CD4-positive, alpha-beta T cell (primary cell): ENCODE measurements around the gene CEP112. TPM values are rescaled to one million over a fixed set of nuclear protein-coding genes. Genes with fewer than 3 reads are reported as not detected.

Experiments
- ATAC-seq: fragments of 200-7000 bp; cut with Tn5 transposase; one replicate; pipeline ENCODE4 v1.10.0; 2022; ENCODE audit warnings: mild to moderate bottlenecking; ENCODE audit not compliant: poor library complexity
- CTCF ChIA-PET: fragments of 350-600 bp; sonication (Branson Sonifier 250); formaldehyde crosslinking; loops from one replicate; lab custom pipeline; 2021; ENCODE audit warnings: antibody characterized with exemption, inconsistent platforms; lab: Charles Lee
- POLR2A ChIA-PET: fragments of 350-600 bp; sonication (Branson Sonifier 250); formaldehyde crosslinking; loops from one replicate; lab custom pipeline; 2021; ENCODE audit warnings: antibody characterized with exemption, inconsistent platforms; lab: Charles Lee
- DNase-seq, 14 experiments: peaks; one replicate each; pipeline ENCODE4 v3.0.0-alpha.2; 2013 to 2020; ENCODE audit warnings: mixed read lengths in 2 of 14
- H3K27ac ChIP-seq, 2 donors: one replicate each; pipeline versions ENCODE4 v1.5.1 to v1.7.0; 2013; ENCODE audit warnings: low read length in 2 of 2, low read depth in 1 of 2, mild to moderate bottlenecking in 1 of 2
- H3K27me3 ChIP-seq, 2 experiments: 1 replicate in 1 of 2; 2 replicates in 1 of 2; pipeline versions ENCODE4 v1.6.1 to v1.7.0; 2013; ENCODE audit warnings: low read length in 2 of 2, control low read depth in 1 of 2, mild to moderate bottlenecking in 1 of 2, moderate library complexity in 1 of 2; ENCODE audit not compliant: insufficient read depth in 2 of 2, control insufficient read depth in 1 of 2
- H3K36me3 ChIP-seq: one replicate; pipeline ENCODE4 v1.6.1; 2013; ENCODE audit warnings: low read length, control low read depth; ENCODE audit not compliant: insufficient read depth
- H3K4me1 ChIP-seq: one replicate; pipeline ENCODE4 v1.6.1; 2013; ENCODE audit warnings: low read length, control low read depth; ENCODE audit not compliant: insufficient read depth
- H3K4me3 ChIP-seq: one replicate; pipeline ENCODE4 v1.5.1; 2013; ENCODE audit warnings: mild to moderate bottlenecking, low read length, moderate library complexity
- H3K9me3 ChIP-seq, 2 experiments: 1 replicate in 1 of 2; 2 replicates in 1 of 2; pipeline versions ENCODE4 v1.6.1 to v1.7.0; 2013; ENCODE audit warnings: low read length in 2 of 2, mild to moderate bottlenecking in 2 of 2, control low read depth in 1 of 2, moderate library complexity in 1 of 2; ENCODE audit not compliant: control insufficient read depth in 1 of 2, insufficient read depth in 1 of 2
- H3K27ac Mint-ChIP-seq: one replicate; pipeline ENCODE4 v1.8.0; 2020; ENCODE audit warnings: mixed read lengths
- H3K27me3 Mint-ChIP-seq: one replicate; pipeline ENCODE4 v1.8.0; 2021; ENCODE audit warnings: mixed read lengths
- H3K36me3 Mint-ChIP-seq: one replicate; pipeline ENCODE4 v1.8.0; 2021; ENCODE audit warnings: low read depth, mixed read lengths
- H3K4me1 Mint-ChIP-seq: one replicate; pipeline ENCODE4 v1.8.0; 2021; ENCODE audit warnings: low read depth, mixed read lengths
- H3K4me3 Mint-ChIP-seq: one replicate; pipeline ENCODE4 v1.8.0; 2020; ENCODE audit warnings: mild to moderate bottlenecking, mixed read lengths
- H3K9me3 Mint-ChIP-seq: one replicate; pipeline ENCODE4 v1.8.0; 2020; ENCODE audit warnings: mixed read lengths
- CTCF ChIP-seq: fragments of 200-600 bp; IDR thresholded peaks from one replicate; pipeline ENCODE4 v1.8.0; 2022; ENCODE audit warnings: antibody characterized with exemption, mild to moderate bottlenecking
- intact Hi-C, 2 experiments: fragments of 100-400 bp; cut with DNase I in 1 of 2; cut with micrococcal nuclease in 1 of 2; formaldehyde crosslinking; loops; one replicate each; pipeline versions ENCODE4 v1.15.1 to v1.9.0; 2023 to 2025; cut with DNase I, micrococcal nuclease
- total RNA-seq, 174 experiments: library from RNA in 2 of 174; stranded (reverse) in 2 of 174; gene quantifications; one replicate each; pipeline ENCODE4 v1.2.3 and lab custom pipeline; 2021 to 2026

CEP112 gene
- total RNA-seq, 2 experiments from 2014 or later, result 1.6 to 2.2 TPM

GRCh38 chr17:65985571-65985970, 206.4 kb downstream of the CEP112 start:
- Mint-ChIP-seq H3K9me3 (peaks cover 8% of the 10 kb centered on the region), H3K4me1 (no peaks in the 10 kb centered on the region), H3K4me3 (no peak overlapping the region), H3K27me3 (no peaks in the 10 kb centered on the region), H3K27ac (no peak overlapping the region), H3K36me3 (no peaks in the 10 kb centered on the region)
- ATAC-seq, result no peak
- POLR2A ChIA-PET, result no interaction called here
- no peak for TF ChIP-seq CTCF
- no peaks in the 10 kb centered on the region for H3K4me1 ChIP-seq
- H3K27me3 ChIP-seq, result no peaks in the 10 kb centered on the region
- H3K36me3 ChIP-seq, result no peaks in the 10 kb centered on the region
- no peak for DNase-seq
- CTCF ChIA-PET, result no interaction called here
- no peak overlapping the region for H3K27ac ChIP-seq
- peaks cover 9 to 14% of the 10 kb centered on the region in 2 experiments for H3K9me3 ChIP-seq
- intact Hi-C loops, result loop anchor here in 1 of 2 experiments (10.0 kb wide), 1 partner anchor 691 kb away; no protein-coding TSS in a partner anchor
- H3K4me3 ChIP-seq, result no peak overlapping the region

GRCh38 chr17:65984299-65984698, 207.6 kb downstream of the CEP112 start:
- ChIA-PET CTCF (interaction anchor here (1.0 kb wide), 1 partner anchor 15 kb away, joined by 3 read pairs; no protein-coding TSS in a partner anchor), POLR2A (no interaction called here)
- TF ChIP-seq CTCF, result no peak
- no peak for DNase-seq
- Histone ChIP-seq H3K4me1 (no peaks in the 10 kb centered on the region), H3K4me3 (no peak overlapping the region), H3K36me3 (no peaks in the 10 kb centered on the region), H3K27ac (no peak overlapping the region), H3K9me3 (peaks cover 6 to 14% of the 10 kb centered on the region in 2 experiments), H3K27me3 (no peaks in the 10 kb centered on the region)
- no peak for ATAC-seq
- H3K9me3 Mint-ChIP-seq, result peaks cover 8% of the 10 kb centered on the region
- no peaks in the 10 kb centered on the region for H3K27me3 Mint-ChIP-seq
- H3K27ac Mint-ChIP-seq, result no peak overlapping the region
- no peak overlapping the region for H3K4me3 Mint-ChIP-seq
- intact Hi-C loops, result loop anchor here in 1 of 2 experiments (10.0 kb wide), 1 partner anchor 689 kb away; no protein-coding TSS in a partner anchor
- no peaks in the 10 kb centered on the region for H3K36me3 Mint-ChIP-seq
- H3K4me1 Mint-ChIP-seq, result no peaks in the 10 kb centered on the region

- no peaks in the 10 kb centered on the region for H3K27me3 ChIP-seq
- no peaks in the 10 kb centered on the region for H3K4me1 ChIP-seq
- H3K36me3 ChIP-seq, result no peaks in the 10 kb centered on the region
- Mint-ChIP-seq H3K9me3 (no peaks in the 10 kb centered on the region), H3K36me3 (no peaks in the 10 kb centered on the region), H3K27me3 (no peaks in the 10 kb centered on the region), H3K27ac (no peak overlapping the region), H3K4me3 (no peak overlapping the region), H3K4me1 (no peaks in the 10 kb centered on the region)
- H3K9me3 ChIP-seq, result no peaks in the 10 kb centered on the region
- TF ChIP-seq CTCF, result no peak
- no peak overlapping the region for H3K4me3 ChIP-seq
- POLR2A ChIA-PET, result no interaction called here
- no peak for DNase-seq
- intact Hi-C loops, result no loop called here
- no peak overlapping the region for H3K27ac ChIP-seq
- CTCF ChIA-PET, result interaction anchor here (0.6 to 1.7 kb wide), 2 partner anchors 8 to 13 kb away, joined by 3 to 4 read pairs; no protein-coding TSS in a partner anchor
- ATAC-seq, result no peak
These were observed 213.1 kb downstream of the CEP112 start for GRCh38 chr17:65978871-65979270.
